ENCODE measurements around the gene HPCAL1.

DNA sequence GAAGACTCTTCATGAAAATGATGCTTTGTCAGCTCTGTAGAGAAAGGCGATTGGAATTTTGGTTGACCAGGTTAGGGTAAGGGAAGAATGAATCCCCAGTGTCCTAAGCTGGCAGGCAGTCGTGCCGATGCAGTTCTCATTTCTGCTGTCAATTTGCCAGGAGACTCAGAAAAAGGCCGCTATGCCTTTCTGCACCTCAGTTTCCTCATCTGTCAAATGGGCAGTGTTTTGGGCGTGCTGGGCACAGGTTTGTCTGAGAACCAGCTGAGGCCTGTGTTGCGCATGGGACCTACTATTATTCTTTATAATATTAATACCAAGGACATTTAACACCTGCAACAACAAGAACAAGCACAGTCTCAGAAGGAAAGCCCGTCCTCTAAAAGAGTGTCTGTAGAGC is 50.3 kb downstream of the HPCAL1 start:
- TF ChIP-seq, protein P1, sequence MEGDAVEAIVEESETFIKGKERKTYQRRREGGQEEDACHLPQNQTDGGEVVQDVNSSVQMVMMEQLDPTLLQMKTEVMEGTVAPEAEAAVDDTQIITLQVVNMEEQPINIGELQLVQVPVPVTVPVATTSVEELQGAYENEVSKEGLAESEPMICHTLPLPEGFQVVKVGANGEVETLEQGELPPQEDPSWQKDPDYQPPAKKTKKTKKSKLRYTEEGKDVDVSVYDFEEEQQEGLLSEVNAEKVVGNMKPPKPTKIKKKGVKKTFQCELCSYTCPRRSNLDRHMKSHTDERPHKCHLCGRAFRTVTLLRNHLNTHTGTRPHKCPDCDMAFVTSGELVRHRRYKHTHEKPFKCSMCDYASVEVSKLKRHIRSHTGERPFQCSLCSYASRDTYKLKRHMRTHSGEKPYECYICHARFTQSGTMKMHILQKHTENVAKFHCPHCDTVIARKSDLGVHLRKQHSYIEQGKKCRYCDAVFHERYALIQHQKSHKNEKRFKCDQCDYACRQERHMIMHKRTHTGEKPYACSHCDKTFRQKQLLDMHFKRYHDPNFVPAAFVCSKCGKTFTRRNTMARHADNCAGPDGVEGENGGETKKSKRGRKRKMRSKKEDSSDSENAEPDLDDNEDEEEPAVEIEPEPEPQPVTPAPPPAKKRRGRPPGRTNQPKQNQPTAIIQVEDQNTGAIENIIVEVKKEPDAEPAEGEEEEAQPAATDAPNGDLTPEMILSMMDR (IDR thresholded peaks at IDR 0.05) = no peak
- TF ChIP-seq EZH2 (IDR thresholded peaks at IDR 0.05) (no peak), EZH2phosphoT487 (IDR thresholded peaks at IDR 0.05) (no peak)

Measured in neural progenitor cell (in vitro differentiated cells).